GM20000 (cell line): Measurements from ENCODE around the gene MLPH.
A peak's percentile ranks its signal among the peaks of the same experiment; 100 is the strongest.

ENCODE experiments used
- DNase-seq: peaks from one replicate; pipeline ENCODE4 v3.0.0; 2012; ENCODE audit warnings: low spot score
- CTCF ChIP-seq: IDR thresholded peaks from 2 replicates; pipeline ENCODE4 v1.5.1; 2012; ENCODE audit warnings: mild to moderate bottlenecking, control low read depth; ENCODE audit errors: extremely low read depth, missing control alignments

Gene MLPH

GRCh38 chr2:237556773-237557632 is 70.0 kb downstream of the MLPH start:
- DNase-seq, result peak; percentile 72
- TF ChIP-seq CTCF, result no peak

- TF ChIP-seq CTCF, result no peak
- no peak for DNase-seq
Observed at GRCh38 chr2:237557633-237558015, 70.6 kb downstream of the MLPH start.

GRCh38 chr2:237558961-237559641 is 72.0 kb downstream of the MLPH start:
- TF ChIP-seq CTCF, result no peak
- no peak for DNase-seq

GRCh38 chr2:237561221-237561620 is 74.2 kb downstream of the MLPH start:
- TF ChIP-seq CTCF, result no peak
- DNase-seq, result no peak

- no peak for TF ChIP-seq CTCF
- no peak for DNase-seq
Observed at GRCh38 chr2:237563816-237564215, 76.8 kb downstream of the MLPH start.

- TF ChIP-seq CTCF, result no peak
- no peak for DNase-seq
Observed at GRCh38 chr2:237564526-237565131, 77.6 kb downstream of the MLPH start.

- DNase-seq, result no peak
- no peak for TF ChIP-seq CTCF
Observed at GRCh38 chr2:237565974-237566373, 78.9 kb downstream of the MLPH start.
